HG03175 (cell line): Measurements from ENCODE around the gene CRYAA.
"Not testable (repeated sequence)": the region's sequence is repeated elsewhere in the genome, so short reads cannot be mapped to it uniquely, and the experiment has no call there.

ENCODE experiments used
- ATAC-seq: cut with Tn5 transposase; IDR thresholded peaks from one replicate; pipeline ENCODE4 v1.9.1; 2021; ENCODE audit warnings: mild to moderate bottlenecking, moderate library complexity; ENCODE audit not compliant: unreplicated experiment

The CRYAA gene

GRCh38 chr21:43176621-43177020 lies 7.8 kb downstream of the CRYAA start:
- ATAC-seq, result not testable (repeated sequence)

GRCh38 chr21:43177043-43177906 lies 8.5 kb downstream of the CRYAA start:
- ATAC-seq, result peak; percentile 51

- ATAC-seq, result not testable (repeated sequence)
Observed at GRCh38 chr21:43178175-43178826, 9.5 kb downstream of the CRYAA start.

GRCh38 chr21:43181033-43181432 lies 12.2 kb downstream of the CRYAA start:
- ATAC-seq, result not testable (repeated sequence)

- not testable (repeated sequence) for ATAC-seq
Observed at GRCh38 chr21:43187268-43187667, 18.5 kb downstream of the CRYAA start.

GRCh38 chr21:43187715-43188114 lies 18.9 kb downstream of the CRYAA start:
- no peak for ATAC-seq

- ATAC-seq, result no peak
Observed at GRCh38 chr21:43188181-43188580, 19.4 kb downstream of the CRYAA start.

- no peak for ATAC-seq
Observed at GRCh38 chr21:43188592-43189210, 19.9 kb downstream of the CRYAA start.

GRCh38 chr21:43189936-43190335 lies 21.1 kb downstream of the CRYAA start:
- ATAC-seq, result no peak

GRCh38 chr21:43190544-43190943 lies 21.7 kb downstream of the CRYAA start:
- no peak for ATAC-seq

GRCh38 chr21:43190951-43191350 lies 22.1 kb downstream of the CRYAA start:
- no peak for ATAC-seq

- ATAC-seq, result no peak
Observed at GRCh38 chr21:43191521-43191920, 22.7 kb downstream of the CRYAA start.

GRCh38 chr21:43191971-43192370 lies 23.2 kb downstream of the CRYAA start:
- ATAC-seq, result no peak

GRCh38 chr21:43192501-43193081 lies 23.8 kb downstream of the CRYAA start:
- ATAC-seq, result no peak

- ATAC-seq, result no peak
Observed at GRCh38 chr21:43193088-43193650, 24.4 kb downstream of the CRYAA start.

GRCh38 chr21:43193651-43194302 lies 25.0 kb downstream of the CRYAA start:
- no peak for ATAC-seq

GRCh38 chr21:43194303-43195120 lies 25.7 kb downstream of the CRYAA start:
- no peak for ATAC-seq

GRCh38 chr21:43195121-43196021 lies 26.6 kb downstream of the CRYAA start:
- ATAC-seq, result no peak

GRCh38 chr21:43196826-43197225 lies 28.0 kb downstream of the CRYAA start:
- ATAC-seq, result no peak
